Activated T-cell treated with anti-CD3 and anti-CD28 coated beads, Interleukin-2, amount 50 U/mL, for 4 hours (primary cell): ENCODE results near the gene TAF15. TPM values are rescaled to one million over a fixed set of nuclear protein-coding genes. Genes with fewer than 3 reads are reported as not detected.

Experiments used
- ATAC-seq, 2 donors: fragments of 200-7000 bp; cut with Tn5 transposase; one replicate each; pipeline ENCODE4 v1.10.0; 2021
- DNase-seq: peaks from one replicate; pipeline ENCODE4 v3.0.0-alpha.2; 2020
- H3K27me3 Mint-ChIP-seq: one replicate; pipeline ENCODE4 v1.8.0; 2021; ENCODE audit warnings: low read depth, mixed read lengths
- H3K36me3 Mint-ChIP-seq: one replicate; pipeline ENCODE4 v1.8.0; 2022; ENCODE audit warnings: mixed read lengths; ENCODE audit not compliant: insufficient read depth
- H3K4me1 Mint-ChIP-seq: one replicate; pipeline ENCODE4 v1.8.0; 2021; ENCODE audit warnings: low read depth, mixed read lengths
- H3K4me3 Mint-ChIP-seq: one replicate; pipeline ENCODE4 v1.8.0; 2021; ENCODE audit warnings: mild to moderate bottlenecking, moderate library complexity, mixed read lengths
- H3K9me3 Mint-ChIP-seq: one replicate; pipeline ENCODE4 v1.8.0; 2021; ENCODE audit warnings: mixed read lengths
- total RNA-seq, 3 donors: library from RNA; stranded (reverse); gene quantifications; one replicate each; pipeline ENCODE4 v1.2.1, GENCODE V29; 2021

TAF15 gene
- total RNA-seq, 3 donors from 2014 or later: 215 to 249 (median 239) TPM

GRCh38 chr17:35797370-35797769 is 11.9 kb upstream of the TAF15 start:
- no peak for DNase-seq
- no peak for ATAC-seq
- Mint-ChIP-seq H3K9me3 (no peaks in the 10 kb centered on the region), H3K36me3 (no peaks in the 10 kb centered on the region), H3K27me3 (peaks cover 37% of the 10 kb centered on the region), H3K4me3 (peak overlapping the region; percentile 19), H3K4me1 (peaks cover 27% of the 10 kb centered on the region)

- H3K27me3 Mint-ChIP-seq: peaks cover 37% of the 10 kb centered on the region
These were observed 11.4 kb upstream of the TAF15 start for GRCh38 chr17:35797918-35798317.

GRCh38 chr17:35799942-35800341 is 9.3 kb upstream of the TAF15 start:
- no peak for ATAC-seq
- no peak for DNase-seq
- Mint-ChIP-seq H3K9me3 (no peaks in the 10 kb centered on the region), H3K4me3 (no peak overlapping the region), H3K36me3 (no peaks in the 10 kb centered on the region), H3K4me1 (peaks cover 34% of the 10 kb centered on the region), H3K27me3 (peaks cover 18% of the 10 kb centered on the region)

More at GRCh38 chr17:35797918-35798317, 11.4 kb upstream of the TAF15 start:
- no peak for ATAC-seq
- Mint-ChIP-seq H3K36me3 (no peaks in the 10 kb centered on the region), H3K4me3 (no peak overlapping the region), H3K4me1 (peaks cover 30% of the 10 kb centered on the region), H3K9me3 (no peaks in the 10 kb centered on the region)
- DNase-seq: no peak

GRCh38 chr17:35801583-35802224 is 7.6 kb upstream of the TAF15 start:
- peaks cover 26% of the 10 kb centered on the region for H3K4me1 Mint-ChIP-seq
- peaks cover 9% of the 10 kb centered on the region for H3K27me3 Mint-ChIP-seq
- DNase-seq (no peak), ATAC-seq (no peak)
- no peaks in the 10 kb centered on the region for H3K36me3 Mint-ChIP-seq
- no peaks in the 10 kb centered on the region for H3K9me3 Mint-ChIP-seq
- H3K4me3 Mint-ChIP-seq: no peak overlapping the region

GRCh38 chr17:35804658-35805192 is 4.6 kb upstream of the TAF15 start:
- no peaks in the 10 kb centered on the region for H3K27me3 Mint-ChIP-seq
- ATAC-seq (peak; percentile 22 to 36), DNase-seq (peak; percentile 12)
- no peaks in the 10 kb centered on the region for H3K36me3 Mint-ChIP-seq
- no peak overlapping the region for H3K4me3 Mint-ChIP-seq
- H3K9me3 Mint-ChIP-seq: no peaks in the 10 kb centered on the region
- peaks cover 39% of the 10 kb centered on the region for H3K4me1 Mint-ChIP-seq

- peaks cover 5% of the 10 kb centered on the region for H3K36me3 Mint-ChIP-seq
- no peaks in the 10 kb centered on the region for H3K9me3 Mint-ChIP-seq
- H3K4me1 Mint-ChIP-seq: peaks cover 43% of the 10 kb centered on the region
- no peak for DNase-seq
- no peaks in the 10 kb centered on the region for H3K27me3 Mint-ChIP-seq
- ATAC-seq: no peak
- peak overlapping the region; percentile 94 for H3K4me3 Mint-ChIP-seq
These were observed 1.7 kb upstream of the TAF15 start for GRCh38 chr17:35807371-35808144.

GRCh38 chr17:35808240-35808961 is 883 bp upstream of the TAF15 start:
- no peaks in the 10 kb centered on the region for H3K27me3 Mint-ChIP-seq
- ATAC-seq (no peak), DNase-seq (no peak)
- peak overlapping the region; percentile 94 for H3K4me3 Mint-ChIP-seq
- H3K9me3 Mint-ChIP-seq: no peaks in the 10 kb centered on the region
- peaks cover 40% of the 10 kb centered on the region for H3K4me1 Mint-ChIP-seq
- H3K36me3 Mint-ChIP-seq: peaks cover 10% of the 10 kb centered on the region

GRCh38 chr17:35809855-35810461 is 674 bp downstream of the TAF15 start:
- H3K9me3 Mint-ChIP-seq: no peaks in the 10 kb centered on the region
- H3K4me3 Mint-ChIP-seq: peak overlapping the region; percentile 94
- DNase-seq (no peak), ATAC-seq (peak; percentile 12 to 16)
- peaks cover 50% of the 10 kb centered on the region for H3K4me1 Mint-ChIP-seq
- no peaks in the 10 kb centered on the region for H3K27me3 Mint-ChIP-seq
- peaks cover 10% of the 10 kb centered on the region for H3K36me3 Mint-ChIP-seq

- peak overlapping the region; percentile 50 for H3K4me3 Mint-ChIP-seq
- H3K36me3 Mint-ChIP-seq: peaks cover 12% of the 10 kb centered on the region
- DNase-seq: no peak
- ATAC-seq: no peak
- no peaks in the 10 kb centered on the region for H3K9me3 Mint-ChIP-seq
- peaks cover 65% of the 10 kb centered on the region for H3K4me1 Mint-ChIP-seq
- no peaks in the 10 kb centered on the region for H3K27me3 Mint-ChIP-seq
These were observed 2.5 kb downstream of the TAF15 start for GRCh38 chr17:35811759-35812158.

- no peaks in the 10 kb centered on the region for H3K27me3 Mint-ChIP-seq
- peaks cover 12% of the 10 kb centered on the region for H3K36me3 Mint-ChIP-seq
- DNase-seq (no peak), ATAC-seq (no peak)
- peak overlapping the region; percentile 50 for H3K4me3 Mint-ChIP-seq
- H3K4me1 Mint-ChIP-seq: peaks cover 70% of the 10 kb centered on the region
- no peaks in the 10 kb centered on the region for H3K9me3 Mint-ChIP-seq
These were observed 3.2 kb downstream of the TAF15 start for GRCh38 chr17:35812456-35812855.

GRCh38 chr17:35816723-35817122 is 7.4 kb downstream of the TAF15 start:
- DNase-seq (no peak), ATAC-seq (no peak)
- no peaks in the 10 kb centered on the region for H3K27me3 Mint-ChIP-seq
- H3K36me3 Mint-ChIP-seq: peaks cover 25% of the 10 kb centered on the region
- H3K4me1 Mint-ChIP-seq: peaks cover 57% of the 10 kb centered on the region
- H3K4me3 Mint-ChIP-seq: no peak overlapping the region
- no peaks in the 10 kb centered on the region for H3K9me3 Mint-ChIP-seq

- ATAC-seq: no peak
- peaks cover 52% of the 10 kb centered on the region for H3K4me1 Mint-ChIP-seq
These were observed 7.9 kb downstream of the TAF15 start for GRCh38 chr17:35817196-35817595.

GRCh38 chr17:35819455-35819854 is 10.2 kb downstream of the TAF15 start:
- no peak for ATAC-seq
- peaks cover 38% of the 10 kb centered on the region for H3K4me1 Mint-ChIP-seq

More at GRCh38 chr17:35817196-35817595, 7.9 kb downstream of the TAF15 start:
- DNase-seq: no peak
- Mint-ChIP-seq H3K4me3 (no peak overlapping the region), H3K27me3 (no peaks in the 10 kb centered on the region), H3K9me3 (no peaks in the 10 kb centered on the region), H3K36me3 (peaks cover 24% of the 10 kb centered on the region)

GRCh38 chr17:35821308-35821707 is 12.0 kb downstream of the TAF15 start:
- DNase-seq: no peak
- Mint-ChIP-seq H3K9me3 (no peaks in the 10 kb centered on the region), H3K36me3 (peaks cover 49% of the 10 kb centered on the region)

More at GRCh38 chr17:35819455-35819854, 10.2 kb downstream of the TAF15 start:
- no peak for DNase-seq
- no peak overlapping the region for H3K4me3 Mint-ChIP-seq
- H3K27me3 Mint-ChIP-seq: no peaks in the 10 kb centered on the region
- H3K36me3 Mint-ChIP-seq: peaks cover 37% of the 10 kb centered on the region
- no peaks in the 10 kb centered on the region for H3K9me3 Mint-ChIP-seq

More at GRCh38 chr17:35821308-35821707, 12.0 kb downstream of the TAF15 start:
- Mint-ChIP-seq H3K27me3 (no peaks in the 10 kb centered on the region), H3K4me3 (no peak overlapping the region), H3K4me1 (peaks cover 22% of the 10 kb centered on the region)
- no peak for ATAC-seq
